ENCODE measurements around the gene ZC3H6. TPM values are rescaled to one million over a fixed set of nuclear protein-coding genes. Genes with fewer than 3 reads are reported as not detected.

The ZC3H6 gene
- total RNA-seq, 1 donor from 2014 or later = 23.5 TPM

DNA sequence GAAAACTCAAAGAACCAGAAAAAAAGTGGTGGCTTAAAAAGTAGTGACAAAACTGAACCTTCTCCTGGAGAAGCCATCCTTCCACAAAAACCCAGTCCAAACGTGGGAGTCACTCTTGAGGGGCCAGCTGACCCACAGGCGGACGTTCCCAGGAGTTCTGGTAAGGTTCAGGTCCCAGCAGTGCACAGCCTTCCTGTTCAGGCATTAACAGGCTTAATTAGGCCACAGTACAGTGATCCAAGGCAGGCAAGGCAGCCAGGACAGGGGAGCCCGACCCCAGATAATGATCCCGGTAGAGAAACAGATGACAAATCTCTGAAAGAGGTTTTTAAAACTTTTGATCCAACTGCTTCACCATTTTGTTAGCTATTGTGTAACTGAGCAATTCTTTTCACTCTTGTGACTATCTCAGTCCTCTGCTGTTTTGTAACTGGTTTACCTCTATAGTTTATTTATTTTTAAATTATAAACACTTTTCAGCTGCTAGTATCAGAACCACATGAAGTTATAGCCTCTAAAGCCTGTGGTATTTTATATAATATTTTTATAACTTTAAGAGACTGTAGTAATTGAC lies 56.8 kb downstream of the ZC3H6 start:
- no peaks in the 10 kb centered on the region for H3K9me3 ChIP-seq (replicated peaks)
- H3K4me1 ChIP-seq = no peaks in the 10 kb centered on the region
- intact Hi-C loops (cut with micrococcal nuclease) = no loop called here
- H3K27ac ChIP-seq (replicated peaks) = no peak overlapping the region
- peaks cover 51% of the 10 kb centered on the region for H3K36me3 ChIP-seq
- no peak overlapping the region for H3K4me3 ChIP-seq
- no peak for DNase-seq
- H3K27me3 ChIP-seq (ENCODE audit: low read depth) = no peaks in the 10 kb centered on the region
- TF ChIP-seq, protein P1, sequence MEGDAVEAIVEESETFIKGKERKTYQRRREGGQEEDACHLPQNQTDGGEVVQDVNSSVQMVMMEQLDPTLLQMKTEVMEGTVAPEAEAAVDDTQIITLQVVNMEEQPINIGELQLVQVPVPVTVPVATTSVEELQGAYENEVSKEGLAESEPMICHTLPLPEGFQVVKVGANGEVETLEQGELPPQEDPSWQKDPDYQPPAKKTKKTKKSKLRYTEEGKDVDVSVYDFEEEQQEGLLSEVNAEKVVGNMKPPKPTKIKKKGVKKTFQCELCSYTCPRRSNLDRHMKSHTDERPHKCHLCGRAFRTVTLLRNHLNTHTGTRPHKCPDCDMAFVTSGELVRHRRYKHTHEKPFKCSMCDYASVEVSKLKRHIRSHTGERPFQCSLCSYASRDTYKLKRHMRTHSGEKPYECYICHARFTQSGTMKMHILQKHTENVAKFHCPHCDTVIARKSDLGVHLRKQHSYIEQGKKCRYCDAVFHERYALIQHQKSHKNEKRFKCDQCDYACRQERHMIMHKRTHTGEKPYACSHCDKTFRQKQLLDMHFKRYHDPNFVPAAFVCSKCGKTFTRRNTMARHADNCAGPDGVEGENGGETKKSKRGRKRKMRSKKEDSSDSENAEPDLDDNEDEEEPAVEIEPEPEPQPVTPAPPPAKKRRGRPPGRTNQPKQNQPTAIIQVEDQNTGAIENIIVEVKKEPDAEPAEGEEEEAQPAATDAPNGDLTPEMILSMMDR (IDR thresholded peaks at IDR 0.05; ENCODE audit: borderline replicate concordance) = no peak

DNA sequence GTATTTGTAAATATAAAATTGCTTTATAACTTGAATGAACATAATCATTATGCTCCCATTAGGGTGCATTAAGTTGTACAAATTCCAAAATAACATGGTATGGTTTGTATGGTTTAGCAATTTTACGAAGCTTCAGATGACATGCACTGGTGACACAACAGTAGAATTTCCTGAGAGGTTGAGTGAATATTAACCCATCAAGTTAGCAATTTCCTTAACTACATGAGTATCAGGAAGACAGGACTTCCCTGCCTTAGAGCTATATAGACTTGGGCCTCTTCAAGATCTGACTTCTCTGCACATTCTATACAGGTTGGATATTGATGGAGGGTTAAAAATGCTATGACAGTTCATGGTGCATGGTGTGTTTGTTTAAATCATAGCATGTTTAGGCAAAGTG lies 60.2 kb downstream of the ZC3H6 start:
- TF ChIP-seq, protein P1 (IDR thresholded peaks at IDR 0.05; ENCODE audit: borderline replicate concordance) = no peak
- H3K27ac ChIP-seq (replicated peaks) = no peak overlapping the region
- H3K4me1 ChIP-seq = no peaks in the 10 kb centered on the region
- intact Hi-C loops (cut with micrococcal nuclease) = no loop called here
- no peaks in the 10 kb centered on the region for H3K9me3 ChIP-seq (replicated peaks)
- H3K27me3 ChIP-seq (ENCODE audit: low read depth) = no peaks in the 10 kb centered on the region
- DNase-seq = no peak
- H3K4me3 ChIP-seq = no peak overlapping the region
- H3K36me3 ChIP-seq = peaks cover 27% of the 10 kb centered on the region

DNA sequence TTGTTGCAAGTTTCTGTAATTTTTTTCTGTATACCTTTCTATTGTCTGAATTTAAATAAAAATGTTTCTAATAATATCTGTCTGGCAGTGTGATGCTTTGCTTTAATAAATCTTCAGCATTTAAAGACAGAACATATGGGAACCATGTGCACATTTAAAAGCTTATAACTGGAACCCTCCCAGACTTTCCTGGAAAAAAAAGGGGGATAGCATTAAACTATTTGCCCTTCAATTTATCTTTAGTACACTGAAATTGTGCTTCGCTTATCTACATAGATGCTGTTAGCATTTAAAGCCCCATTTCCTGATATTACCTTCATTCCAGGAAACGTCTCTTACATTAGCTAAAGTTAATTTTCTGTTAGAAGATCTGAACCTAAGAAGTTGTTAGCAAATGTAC lies 64.6 kb downstream of the ZC3H6 start:
- Histone ChIP-seq H3K4me1 (no peaks in the 10 kb centered on the region), H3K9me3 (replicated peaks) (no peaks in the 10 kb centered on the region), H3K27me3 (ENCODE audit: low read depth) (no peaks in the 10 kb centered on the region), H3K27ac (replicated peaks) (no peak overlapping the region), H3K4me3 (no peak overlapping the region), H3K36me3 (no peaks in the 10 kb centered on the region)
- intact Hi-C loops (cut with micrococcal nuclease) = no loop called here
- TF ChIP-seq, protein P1 (IDR thresholded peaks at IDR 0.05; ENCODE audit: borderline replicate concordance) = no peak
- no peak for DNase-seq

DNA sequence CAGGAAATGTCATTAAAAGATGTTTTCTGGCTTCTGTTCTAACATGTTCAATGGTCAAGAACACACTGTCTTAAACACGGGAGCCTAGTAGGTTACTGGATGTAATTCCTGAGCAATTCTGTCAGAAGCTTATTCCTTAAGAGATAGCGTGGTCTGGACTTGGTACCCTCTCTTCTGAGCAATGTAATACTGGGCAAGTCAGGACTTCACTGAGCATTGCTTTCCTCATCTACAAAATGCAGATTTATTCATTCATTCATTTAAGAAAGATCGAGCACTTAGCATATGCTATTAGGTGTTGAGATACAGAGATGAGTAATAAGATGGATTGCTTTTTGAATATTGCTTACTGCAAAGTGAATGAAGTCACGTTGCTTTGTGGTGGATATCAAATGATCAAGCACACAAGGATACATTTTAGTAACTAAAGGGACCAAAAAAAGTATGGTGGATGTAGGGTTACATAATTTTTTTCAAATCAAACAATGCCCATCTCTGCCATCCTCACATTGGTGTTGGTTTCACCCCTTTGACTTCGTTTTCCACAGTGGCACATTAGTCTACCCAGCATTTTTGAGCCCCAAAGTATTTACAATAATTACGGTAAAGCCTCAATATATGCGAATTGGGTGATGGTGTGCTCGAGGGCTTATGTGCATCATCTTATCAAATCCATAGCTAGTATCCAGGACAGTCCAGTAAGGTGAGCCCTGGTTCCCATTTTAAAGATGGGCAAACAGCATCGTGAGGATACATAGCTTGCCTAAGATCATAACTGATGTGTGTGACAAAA lies 65.3 kb downstream of the ZC3H6 start:
- intact Hi-C loops (cut with micrococcal nuclease) = no loop called here
- Histone ChIP-seq H3K27me3 (ENCODE audit: low read depth) (no peaks in the 10 kb centered on the region), H3K36me3 (no peaks in the 10 kb centered on the region), H3K4me3 (no peak overlapping the region), H3K27ac (replicated peaks) (no peak overlapping the region), H3K4me1 (no peaks in the 10 kb centered on the region), H3K9me3 (replicated peaks) (no peaks in the 10 kb centered on the region)
- TF ChIP-seq, protein P1 (IDR thresholded peaks at IDR 0.05; ENCODE audit: borderline replicate concordance) = no peak
- DNase-seq = no peak

DNA sequence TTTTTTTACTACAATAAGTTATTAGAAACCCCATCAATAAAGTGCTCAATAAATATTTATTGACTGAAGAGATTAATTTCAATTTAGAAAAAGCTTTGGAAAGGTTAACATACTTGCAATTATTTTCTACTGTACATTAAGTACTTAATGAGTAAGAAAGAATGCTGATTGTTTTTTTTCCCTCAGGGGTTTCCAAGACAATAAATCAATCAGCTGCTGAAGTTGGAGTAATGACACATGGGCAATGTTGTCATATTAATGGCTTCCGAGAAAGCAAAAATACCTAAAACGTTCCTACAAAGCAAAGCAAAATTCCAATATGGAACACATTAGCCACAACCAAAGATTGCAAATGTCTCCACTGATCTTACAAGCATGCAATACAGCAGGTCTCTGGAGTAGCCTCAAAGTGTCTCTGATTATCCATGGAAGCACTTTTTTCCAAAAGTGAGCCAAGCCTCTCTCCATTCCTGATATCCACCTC lies 66.7 kb downstream of the ZC3H6 start:
- Histone ChIP-seq H3K4me1 (no peaks in the 10 kb centered on the region), H3K36me3 (no peaks in the 10 kb centered on the region), H3K9me3 (replicated peaks) (no peaks in the 10 kb centered on the region), H3K27me3 (ENCODE audit: low read depth) (no peaks in the 10 kb centered on the region), H3K27ac (replicated peaks) (no peak overlapping the region), H3K4me3 (no peak overlapping the region)
- DNase-seq = no peak
- TF ChIP-seq, protein P1 (IDR thresholded peaks at IDR 0.05; ENCODE audit: borderline replicate concordance) = no peak
- intact Hi-C loops (cut with micrococcal nuclease) = no loop called here
